Measurements from ENCODE around the gene TENT5D. TPM values are rescaled to one million over a fixed set of nuclear protein-coding genes. Genes with fewer than 3 reads are reported as not detected.
"Not testable (repeated sequence)": the region's sequence is repeated elsewhere in the genome, so short reads cannot be mapped to it uniquely, and the experiment has no call there.

The TENT5D gene
- total and polyA plus RNA-seq, 9 donors, result 0.05 TPM; not detected in 8

GRCh38 chrX:80432863-80433262 is 12.6 kb downstream of the TENT5D start:
- intact Hi-C loops (cut with DNase I), result no loop called here
- H3K27ac ChIP-seq, result no peak overlapping the region
- 30 to 60% (median 40%) methylated on average over 1 of the region's 1 CpG for WGBS, 3 donors
- TF ChIP-seq EP300 (IDR thresholded peaks at IDR 0.05), result no peak
- TF ChIP-seq POLR2A (IDR thresholded peaks at IDR 0.05), result no peak
- no peaks in the 10 kb centered on the region for H3K27me3 ChIP-seq
- H3K36me3 ChIP-seq, result no peaks in the 10 kb centered on the region
- no peak for DNase-seq
- no peak overlapping the region for H3K4me3 ChIP-seq
- H3K9me3 ChIP-seq, result no peaks in the 10 kb centered on the region
- H3K4me1 ChIP-seq (ENCODE audit: insufficient read depth), result no peaks in the 10 kb centered on the region

GRCh38 chrX:80468166-80468565 is 47.9 kb downstream of the TENT5D start:
- H3K4me1 ChIP-seq (ENCODE audit: insufficient read depth); H3K4me3 ChIP-seq; H3K27me3 ChIP-seq; intact Hi-C loops (cut with DNase I); H3K36me3 ChIP-seq; H3K9me3 ChIP-seq; DNase-seq; H3K27ac ChIP-seq: not testable (repeated sequence)
- 60 to 75% (median 69%) methylated on average over 4 of the region's 4 CpGs for WGBS, 3 donors

- Histone ChIP-seq H3K4me3 (no peak overlapping the region), H3K36me3 (no peaks in the 10 kb centered on the region), H3K27me3 (no peaks in the 10 kb centered on the region), H3K27ac (no peak overlapping the region), H3K4me1 (ENCODE audit: insufficient read depth) (no peaks in the 10 kb centered on the region), H3K9me3 (no peaks in the 10 kb centered on the region)
- intact Hi-C loops (cut with DNase I), result no loop called here
- TF ChIP-seq CTCF (IDR thresholded peaks at IDR 0.05) (no peak), EP300 (IDR thresholded peaks at IDR 0.05) (no peak), POLR2A (IDR thresholded peaks at IDR 0.05) (no peak)
- no peak for DNase-seq
Observed at GRCh38 chrX:80471582-80471981, 51.3 kb downstream of the TENT5D start.

- DNase-seq, result no peak
- Histone ChIP-seq H3K4me1 (ENCODE audit: insufficient read depth) (no peaks in the 10 kb centered on the region), H3K36me3 (no peaks in the 10 kb centered on the region), H3K9me3 (no peaks in the 10 kb centered on the region), H3K27ac (no peak overlapping the region), H3K27me3 (no peaks in the 10 kb centered on the region), H3K4me3 (no peak overlapping the region)
- TF ChIP-seq POLR2A (IDR thresholded peaks at IDR 0.05), result no peak
- TF ChIP-seq EP300 (IDR thresholded peaks at IDR 0.05), result no peak
- no peak for TF ChIP-seq CTCF (IDR thresholded peaks at IDR 0.05)
- intact Hi-C loops (cut with DNase I), result no loop called here
Observed at GRCh38 chrX:80485543-80485942, 65.3 kb downstream of the TENT5D start.

GRCh38 chrX:80486299-80486698 is 66.1 kb downstream of the TENT5D start:
- H3K9me3 ChIP-seq, result no peaks in the 10 kb centered on the region

More at GRCh38 chrX:80486299-80486698, 66.1 kb downstream of the TENT5D start:
- intact Hi-C loops (cut with DNase I), result no loop called here
- Histone ChIP-seq H3K4me3 (no peak overlapping the region), H3K27me3 (no peaks in the 10 kb centered on the region), H3K36me3 (no peaks in the 10 kb centered on the region), H3K27ac (no peak overlapping the region), H3K4me1 (ENCODE audit: insufficient read depth) (no peaks in the 10 kb centered on the region)
- TF ChIP-seq CTCF (IDR thresholded peaks at IDR 0.05), result no peak
- TF ChIP-seq POLR2A (IDR thresholded peaks at IDR 0.05), result no peak
- TF ChIP-seq EP300 (IDR thresholded peaks at IDR 0.05), result no peak
- 56 to 72% (median 70%) methylated on average over 1 of the region's 1 CpG for WGBS, 3 donors
- no peak for DNase-seq
